22Rv1 (cell line): Measurements from ENCODE around the gene ZNF211.

Source experiments
- ZFX ChIP-seq: fragments of 450-650 bp; IDR thresholded peaks from 2 replicates; pipeline ENCODE4 v1.6.1; 2017; ENCODE audit warnings: antibody characterized with exemption, borderline replicate concordance
- TF ChIP-seq, protein P1 (sequence below): fragments of 450-650 bp; IDR thresholded peaks from 2 replicates; pipeline ENCODE4 v1.5.1; 2017; ENCODE audit warnings: mild to moderate bottlenecking

DNA sequence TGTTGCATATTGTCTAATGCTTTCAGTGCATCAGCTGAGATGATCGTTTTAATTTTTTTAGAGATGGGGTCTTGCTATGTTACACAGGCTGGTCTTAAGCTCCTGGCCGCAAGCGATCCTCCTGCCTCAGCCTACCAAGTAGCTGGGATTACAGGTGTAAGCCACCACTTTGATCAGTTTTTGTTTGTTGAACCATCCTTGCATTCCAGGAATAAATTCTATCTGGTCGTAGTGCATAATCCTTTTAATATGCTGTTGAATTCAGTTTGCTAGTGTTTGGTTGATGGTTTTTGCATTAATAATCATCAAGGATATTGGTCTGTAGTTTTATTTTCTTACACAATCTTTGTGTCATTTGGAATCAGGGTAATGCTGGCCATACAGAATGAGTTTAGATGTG, 4.4 kb downstream of the ZNF211 start:
- TF ChIP-seq, protein P1, sequence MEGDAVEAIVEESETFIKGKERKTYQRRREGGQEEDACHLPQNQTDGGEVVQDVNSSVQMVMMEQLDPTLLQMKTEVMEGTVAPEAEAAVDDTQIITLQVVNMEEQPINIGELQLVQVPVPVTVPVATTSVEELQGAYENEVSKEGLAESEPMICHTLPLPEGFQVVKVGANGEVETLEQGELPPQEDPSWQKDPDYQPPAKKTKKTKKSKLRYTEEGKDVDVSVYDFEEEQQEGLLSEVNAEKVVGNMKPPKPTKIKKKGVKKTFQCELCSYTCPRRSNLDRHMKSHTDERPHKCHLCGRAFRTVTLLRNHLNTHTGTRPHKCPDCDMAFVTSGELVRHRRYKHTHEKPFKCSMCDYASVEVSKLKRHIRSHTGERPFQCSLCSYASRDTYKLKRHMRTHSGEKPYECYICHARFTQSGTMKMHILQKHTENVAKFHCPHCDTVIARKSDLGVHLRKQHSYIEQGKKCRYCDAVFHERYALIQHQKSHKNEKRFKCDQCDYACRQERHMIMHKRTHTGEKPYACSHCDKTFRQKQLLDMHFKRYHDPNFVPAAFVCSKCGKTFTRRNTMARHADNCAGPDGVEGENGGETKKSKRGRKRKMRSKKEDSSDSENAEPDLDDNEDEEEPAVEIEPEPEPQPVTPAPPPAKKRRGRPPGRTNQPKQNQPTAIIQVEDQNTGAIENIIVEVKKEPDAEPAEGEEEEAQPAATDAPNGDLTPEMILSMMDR, result no peak
- no peak for TF ChIP-seq ZFX
